ENCODE results near the gene HBG2.

HBG2 gene

DNA sequence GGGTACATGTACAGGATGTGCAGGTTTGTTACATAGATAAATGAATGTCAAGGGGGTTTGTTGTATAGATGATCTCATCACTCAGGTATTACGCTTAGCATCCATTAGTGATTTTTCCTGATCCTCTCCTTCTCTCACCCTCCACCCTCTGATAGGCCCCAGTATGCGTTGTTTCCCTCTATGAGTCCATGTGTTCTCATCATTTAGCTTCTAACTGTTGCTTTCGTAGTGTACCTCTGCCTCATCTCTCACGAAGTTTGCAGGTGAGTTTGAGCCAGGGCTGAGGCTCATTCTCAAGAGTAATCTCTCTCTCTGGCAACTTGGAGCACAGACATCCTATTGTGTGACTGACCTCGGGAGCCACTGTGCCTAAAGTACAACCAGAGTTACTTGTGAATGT lies 19.8 kb upstream of the HBG2 start:
- TF ChIP-seq, protein P1, sequence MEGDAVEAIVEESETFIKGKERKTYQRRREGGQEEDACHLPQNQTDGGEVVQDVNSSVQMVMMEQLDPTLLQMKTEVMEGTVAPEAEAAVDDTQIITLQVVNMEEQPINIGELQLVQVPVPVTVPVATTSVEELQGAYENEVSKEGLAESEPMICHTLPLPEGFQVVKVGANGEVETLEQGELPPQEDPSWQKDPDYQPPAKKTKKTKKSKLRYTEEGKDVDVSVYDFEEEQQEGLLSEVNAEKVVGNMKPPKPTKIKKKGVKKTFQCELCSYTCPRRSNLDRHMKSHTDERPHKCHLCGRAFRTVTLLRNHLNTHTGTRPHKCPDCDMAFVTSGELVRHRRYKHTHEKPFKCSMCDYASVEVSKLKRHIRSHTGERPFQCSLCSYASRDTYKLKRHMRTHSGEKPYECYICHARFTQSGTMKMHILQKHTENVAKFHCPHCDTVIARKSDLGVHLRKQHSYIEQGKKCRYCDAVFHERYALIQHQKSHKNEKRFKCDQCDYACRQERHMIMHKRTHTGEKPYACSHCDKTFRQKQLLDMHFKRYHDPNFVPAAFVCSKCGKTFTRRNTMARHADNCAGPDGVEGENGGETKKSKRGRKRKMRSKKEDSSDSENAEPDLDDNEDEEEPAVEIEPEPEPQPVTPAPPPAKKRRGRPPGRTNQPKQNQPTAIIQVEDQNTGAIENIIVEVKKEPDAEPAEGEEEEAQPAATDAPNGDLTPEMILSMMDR (conservative IDR thresholded peaks at IDR 0.05; ENCODE audit: control insufficient read depth, insufficient read depth, low read depth, low read length), result no peak
- no peak overlapping the region for H3K4me3 ChIP-seq (ENCODE audit: control insufficient read depth, low read depth, low read length)
- DNase-seq (ENCODE audit: low read depth), result no peak

DNA sequence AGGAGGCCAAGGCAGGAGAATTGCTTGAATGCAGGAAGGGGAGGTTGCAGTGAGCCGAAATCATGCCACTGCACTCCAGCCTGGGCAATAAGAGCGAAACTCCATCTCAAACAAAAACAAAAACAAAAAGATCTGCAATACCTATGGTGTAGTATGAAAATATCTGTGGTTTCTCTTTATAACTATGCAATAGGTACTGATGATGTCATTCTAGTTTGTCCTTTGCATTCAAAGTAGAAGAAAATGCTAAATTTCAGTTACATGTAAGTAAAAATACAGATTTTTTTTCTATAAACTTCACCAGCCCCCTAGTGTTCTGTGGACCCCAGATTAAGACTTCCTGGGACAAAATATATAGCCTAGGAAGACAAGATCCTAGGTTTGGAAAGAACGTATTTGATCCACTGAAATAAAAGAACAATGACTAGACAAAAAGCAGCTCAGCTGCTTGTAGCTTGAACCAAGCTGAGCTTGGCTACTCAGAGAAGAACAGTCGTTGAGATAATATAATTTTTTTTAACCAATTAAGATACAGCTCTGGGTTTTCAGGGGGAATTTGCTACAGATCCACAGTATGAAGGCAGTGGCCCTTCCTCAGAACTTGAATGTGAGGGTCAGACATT lies 17.9 kb upstream of the HBG2 start:
- DNase-seq (ENCODE audit: low read depth), result no peak
- TF ChIP-seq, protein P1 (conservative IDR thresholded peaks at IDR 0.05; ENCODE audit: control insufficient read depth, insufficient read depth, low read depth, low read length), result no peak
- H3K4me3 ChIP-seq (ENCODE audit: control insufficient read depth, low read depth, low read length), result no peak overlapping the region

DNA sequence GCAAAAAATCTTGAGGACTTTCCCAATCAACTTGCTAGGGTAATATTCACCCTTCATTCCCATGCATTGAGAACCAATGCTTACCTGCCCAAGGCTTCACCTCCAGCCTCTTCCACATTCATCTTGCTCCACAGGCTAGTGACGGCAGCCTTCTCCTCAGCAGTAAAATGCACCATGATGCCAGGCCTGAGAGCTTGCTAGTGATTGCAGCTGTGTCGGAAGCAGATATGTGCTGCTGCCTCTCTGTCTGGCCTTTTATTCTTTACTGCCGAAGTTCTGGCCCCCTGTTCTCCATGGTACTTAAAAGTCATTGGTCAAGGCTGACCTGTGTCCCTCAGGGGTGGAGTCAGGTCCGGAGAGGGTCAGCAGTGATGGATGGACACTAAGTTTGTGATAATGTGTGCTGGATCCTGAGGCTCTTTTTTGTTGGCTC lies 15.2 kb upstream of the HBG2 start, which contains the start of gene HBE1:
Gene HBE1 (minus strand): TSS at position 231 of the 433 bp plus-strand sequence. CDS start 55 bp downstream, at position 176.
- no peak for DNase-seq (ENCODE audit: low read depth)
- TF ChIP-seq, protein P1 (conservative IDR thresholded peaks at IDR 0.05; ENCODE audit: control insufficient read depth, insufficient read depth, low read depth, low read length), result no peak
- H3K4me3 ChIP-seq (ENCODE audit: control insufficient read depth, low read depth, low read length), result no peak within 1 kb of the TSS

DNA sequence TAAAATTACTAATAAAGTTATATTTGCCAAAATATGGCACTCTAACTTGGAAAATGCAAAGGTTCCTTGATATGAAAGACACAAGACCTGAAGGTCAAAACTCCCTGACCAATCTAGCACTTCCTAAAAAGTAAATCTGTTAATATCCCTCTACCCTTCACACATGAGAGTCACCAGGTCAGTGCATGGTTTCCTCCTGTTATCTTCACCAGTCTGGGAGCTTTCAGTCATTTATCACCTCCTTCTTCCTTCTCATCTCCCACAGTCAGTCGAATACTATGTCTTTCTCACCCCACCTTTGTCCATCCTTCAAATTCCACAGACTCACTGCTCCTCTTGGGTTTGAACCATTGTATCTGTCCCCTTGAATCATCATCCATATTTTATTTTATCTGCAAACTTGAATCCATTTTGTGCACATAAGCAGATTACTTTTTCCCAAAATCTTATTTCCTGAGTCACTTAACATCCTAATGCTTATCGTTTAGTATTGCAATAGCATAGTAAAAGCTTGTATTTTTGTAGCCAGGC lies 12.5 kb upstream of the HBG2 start:
- TF ChIP-seq, protein P1 (conservative IDR thresholded peaks at IDR 0.05; ENCODE audit: control insufficient read depth, insufficient read depth, low read depth, low read length), result no peak
- DNase-seq (ENCODE audit: low read depth), result no peak
- no peak overlapping the region for H3K4me3 ChIP-seq (ENCODE audit: control insufficient read depth, low read depth, low read length)

DNA sequence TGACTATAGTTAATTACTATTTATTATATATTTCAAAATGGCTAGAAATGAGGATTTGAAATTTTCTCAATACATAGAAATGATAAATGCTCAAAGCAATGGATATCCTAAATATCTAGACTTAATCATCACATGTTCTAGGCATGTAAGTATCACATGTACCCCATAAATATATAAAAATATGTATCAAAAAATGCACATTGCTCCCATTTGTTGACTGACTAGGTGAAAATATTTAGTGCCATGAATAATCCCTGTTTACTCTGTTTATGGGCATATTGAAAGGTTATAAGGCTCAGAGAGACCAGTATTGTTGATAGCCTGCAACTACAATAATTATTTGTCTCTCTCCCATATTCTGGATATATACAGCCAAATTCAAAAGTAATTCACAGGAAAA lies 12.0 kb upstream of the HBG2 start:
- H3K4me3 ChIP-seq (ENCODE audit: control insufficient read depth, low read depth, low read length), result no peak overlapping the region
- TF ChIP-seq, protein P1 (conservative IDR thresholded peaks at IDR 0.05; ENCODE audit: control insufficient read depth, insufficient read depth, low read depth, low read length), result no peak
- DNase-seq (ENCODE audit: low read depth), result no peak

DNA sequence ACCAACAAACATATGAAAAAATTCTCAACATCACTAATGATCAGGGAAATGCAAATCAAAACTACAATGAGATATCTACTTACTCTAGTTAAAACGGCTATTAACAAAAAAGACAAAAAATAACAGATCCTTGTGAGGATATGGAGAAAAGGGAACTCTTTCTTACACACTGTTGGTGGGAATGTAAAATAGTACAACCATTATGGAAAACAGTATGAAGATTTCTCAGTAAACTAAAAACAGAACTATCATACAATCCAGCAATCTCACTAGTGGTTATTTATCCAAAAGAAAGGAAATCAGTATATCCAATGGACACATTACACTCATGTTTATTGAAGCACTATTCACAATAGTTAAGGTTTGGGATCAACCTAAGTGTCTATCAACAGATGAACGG lies 11.3 kb upstream of the HBG2 start:
- TF ChIP-seq, protein P1 (conservative IDR thresholded peaks at IDR 0.05; ENCODE audit: control insufficient read depth, insufficient read depth, low read depth, low read length), result no peak
- no peak for DNase-seq (ENCODE audit: low read depth)
- H3K4me3 ChIP-seq (ENCODE audit: control insufficient read depth, low read depth, low read length), result no peak overlapping the region
